GM13977 (cell line): Measurements from ENCODE around the gene SHMT1.
"Not testable (repeated sequence)": the region's sequence is repeated elsewhere in the genome, so short reads cannot be mapped to it uniquely, and the experiment has no call there.

Source experiments
- DNase-seq: peaks from one replicate; pipeline ENCODE4 v3.0.0; 2012; ENCODE audit warnings: low spot score
- in situ Hi-C: fragments of 300-500 bp; cut with MboI; formaldehyde crosslinking; loops from one replicate; pipeline ENCODE4 v1.12.0; 2022; ENCODE audit warnings: low sequenced_read_pairs, low pct_unique_long_range_greater_than_20kb, mixed read lengths, inconsistent platforms; ENCODE audit not compliant: unreplicated experiment
- TF ChIP-seq, protein P1 (sequence below): IDR thresholded peaks from 2 replicates; pipeline ENCODE4 v1.5.1; 2012; ENCODE audit warnings: mild to moderate bottlenecking, control low read depth; ENCODE audit not compliant: insufficient read depth; ENCODE audit errors: extremely low read depth, missing control alignments

SHMT1 gene

DNA sequence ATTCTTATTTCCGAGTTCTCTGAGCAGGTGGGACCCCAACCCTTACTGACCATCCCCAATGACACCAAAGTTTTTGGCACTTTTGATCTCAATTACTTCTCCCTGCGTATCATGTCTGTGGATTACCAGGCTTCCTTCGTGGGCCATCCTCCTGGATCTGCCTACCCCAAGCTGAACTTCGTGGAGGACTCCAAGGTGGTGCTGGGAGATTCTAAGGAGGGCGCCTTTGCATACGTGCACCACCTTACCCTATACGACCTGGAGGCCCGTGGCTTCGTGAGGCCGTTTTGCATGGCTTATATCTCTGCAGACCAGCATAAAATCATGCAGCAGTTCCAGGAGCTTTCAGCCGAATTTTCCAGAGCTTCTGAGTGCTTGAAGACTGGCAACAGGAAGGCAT is 47.4 kb downstream of the SHMT1 start:
- no peak for DNase-seq
- TF ChIP-seq, protein P1, sequence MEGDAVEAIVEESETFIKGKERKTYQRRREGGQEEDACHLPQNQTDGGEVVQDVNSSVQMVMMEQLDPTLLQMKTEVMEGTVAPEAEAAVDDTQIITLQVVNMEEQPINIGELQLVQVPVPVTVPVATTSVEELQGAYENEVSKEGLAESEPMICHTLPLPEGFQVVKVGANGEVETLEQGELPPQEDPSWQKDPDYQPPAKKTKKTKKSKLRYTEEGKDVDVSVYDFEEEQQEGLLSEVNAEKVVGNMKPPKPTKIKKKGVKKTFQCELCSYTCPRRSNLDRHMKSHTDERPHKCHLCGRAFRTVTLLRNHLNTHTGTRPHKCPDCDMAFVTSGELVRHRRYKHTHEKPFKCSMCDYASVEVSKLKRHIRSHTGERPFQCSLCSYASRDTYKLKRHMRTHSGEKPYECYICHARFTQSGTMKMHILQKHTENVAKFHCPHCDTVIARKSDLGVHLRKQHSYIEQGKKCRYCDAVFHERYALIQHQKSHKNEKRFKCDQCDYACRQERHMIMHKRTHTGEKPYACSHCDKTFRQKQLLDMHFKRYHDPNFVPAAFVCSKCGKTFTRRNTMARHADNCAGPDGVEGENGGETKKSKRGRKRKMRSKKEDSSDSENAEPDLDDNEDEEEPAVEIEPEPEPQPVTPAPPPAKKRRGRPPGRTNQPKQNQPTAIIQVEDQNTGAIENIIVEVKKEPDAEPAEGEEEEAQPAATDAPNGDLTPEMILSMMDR, result no peak
- in situ Hi-C loops, result no loop called here

DNA sequence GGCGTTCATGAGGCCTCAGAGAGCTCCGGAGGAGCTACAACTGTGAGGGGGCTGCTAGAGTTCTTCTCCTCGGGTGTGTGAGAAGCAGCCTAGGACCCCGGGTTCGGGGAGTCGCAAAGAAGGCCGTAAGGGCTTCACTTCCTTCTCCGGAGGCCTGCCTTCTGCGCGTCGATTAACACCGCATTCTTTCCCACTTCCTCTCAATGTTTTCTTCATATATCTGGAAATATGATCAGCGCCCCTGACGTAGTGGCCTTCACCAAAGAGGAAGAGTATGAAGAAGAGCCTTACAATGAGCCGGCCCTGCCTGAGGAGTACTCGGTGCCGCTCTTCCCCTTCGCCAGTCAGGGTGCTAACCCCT is 47.8 kb downstream of the SHMT1 start:
- TF ChIP-seq, protein P1, result no peak
- DNase-seq, result no peak
- in situ Hi-C loops, result no loop called here

DNA sequence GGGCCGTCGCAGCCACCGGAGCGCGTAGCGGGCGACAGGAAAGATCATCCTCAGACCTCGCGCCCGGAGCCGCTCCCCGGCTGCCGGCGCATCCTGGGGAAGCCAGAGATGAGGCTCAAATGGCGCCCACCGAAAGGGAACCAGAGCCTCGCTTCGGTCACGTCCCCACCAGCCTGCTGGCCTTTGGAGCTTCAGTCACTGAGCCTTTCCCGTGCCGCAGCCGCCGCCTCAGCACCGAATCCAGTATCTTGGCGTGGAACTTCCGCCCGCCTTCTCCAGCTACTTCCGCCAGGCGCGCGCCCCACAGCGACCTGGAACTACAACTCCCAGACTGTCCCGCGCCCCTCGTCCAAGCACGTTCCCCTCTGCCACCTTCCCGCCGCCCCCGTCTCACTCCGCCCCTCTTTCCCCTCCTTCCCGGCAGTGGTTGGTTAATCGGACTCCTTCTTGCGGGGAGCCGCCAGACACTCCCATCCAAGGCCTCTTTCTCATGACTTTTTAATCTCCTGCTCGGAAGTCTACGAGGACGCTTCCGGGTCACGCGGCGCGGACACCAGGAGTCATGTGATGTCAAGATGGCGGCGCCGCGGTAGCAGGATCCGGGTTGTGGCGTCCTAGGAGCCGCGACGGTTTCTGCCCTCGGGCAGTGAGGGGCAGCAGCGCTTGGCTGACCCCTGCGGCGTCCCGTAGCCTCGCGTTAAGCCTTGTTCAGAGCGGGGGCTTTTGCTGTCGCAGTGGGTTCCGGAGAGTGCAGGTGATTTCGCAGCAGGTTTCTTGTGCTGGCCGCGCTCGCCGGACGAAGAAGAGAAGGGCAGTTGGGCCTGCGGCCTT is 48.4 kb downstream of the SHMT1 start, which contains the start of the genes SMCR8 and TOP3A:
SMCR8 (plus strand) TSS at position 563 of the 831 bp plus-strand sequence. CDS start 497 bp downstream, outside the sequence.
TOP3A (minus strand) TSS at position 264 of the 831 bp plus-strand sequence; CDS start at position 48, 216 bp downstream.
- DNase-seq, result peak; percentile 90
- TF ChIP-seq, protein P1, result no peak
- in situ Hi-C loops, result no loop called here

DNA sequence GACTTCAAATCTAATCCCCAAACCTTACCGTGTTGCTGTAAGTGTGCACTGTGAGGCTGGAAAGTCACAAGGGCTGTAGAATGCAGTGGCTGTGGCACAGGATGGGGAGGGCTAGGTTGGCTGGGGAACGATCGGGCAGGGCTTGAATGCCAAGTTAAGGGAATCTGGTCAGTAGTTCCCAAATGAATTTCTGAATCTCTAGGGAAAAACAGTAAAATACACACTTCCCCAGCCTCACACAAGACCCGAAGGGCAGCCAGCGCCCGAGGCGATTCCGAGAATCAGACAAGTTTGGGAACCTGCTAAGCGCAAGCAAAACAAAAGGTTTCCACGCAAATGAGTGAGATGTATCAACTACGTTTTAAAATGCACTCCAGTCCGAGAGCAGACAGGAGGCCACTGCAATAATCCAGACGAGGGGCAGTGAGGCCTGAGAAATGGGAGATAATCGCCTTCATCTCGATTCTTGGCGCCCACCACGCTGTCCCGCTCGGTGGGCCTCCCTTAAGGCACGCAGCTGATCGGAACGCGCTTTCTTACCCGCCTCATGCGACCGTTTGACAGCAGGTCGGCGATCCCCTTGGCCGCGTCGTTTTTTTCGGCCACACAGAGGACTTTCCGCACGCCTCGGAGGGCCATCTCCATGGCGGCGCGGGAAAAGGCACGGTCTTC is 49.2 kb downstream of the SHMT1 start:
- no peak for DNase-seq
- TF ChIP-seq, protein P1, result no peak
- in situ Hi-C loops, result no loop called here

DNA sequence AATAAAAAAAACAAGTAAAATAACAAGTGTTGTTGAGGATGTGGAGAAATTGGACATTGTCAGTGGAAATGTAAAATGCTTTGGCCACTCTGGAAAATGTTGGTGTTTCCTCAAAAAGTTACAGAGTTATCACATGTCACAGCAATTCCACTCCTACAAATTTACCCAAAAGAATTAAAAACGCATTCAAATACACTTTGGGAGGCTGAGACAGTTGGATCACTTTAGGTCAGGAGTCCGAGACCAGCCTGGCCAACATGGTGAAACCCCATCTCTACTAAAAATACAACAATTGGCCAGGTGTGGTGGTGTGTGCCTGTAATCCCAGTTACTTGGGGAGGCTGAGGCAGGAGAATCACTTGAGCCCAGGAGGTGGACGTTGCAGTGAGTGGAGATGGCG is 54.1 kb downstream of the SHMT1 start:
- no peak for DNase-seq
- in situ Hi-C loops, result no loop called here
- TF ChIP-seq, protein P1, result no peak

DNA sequence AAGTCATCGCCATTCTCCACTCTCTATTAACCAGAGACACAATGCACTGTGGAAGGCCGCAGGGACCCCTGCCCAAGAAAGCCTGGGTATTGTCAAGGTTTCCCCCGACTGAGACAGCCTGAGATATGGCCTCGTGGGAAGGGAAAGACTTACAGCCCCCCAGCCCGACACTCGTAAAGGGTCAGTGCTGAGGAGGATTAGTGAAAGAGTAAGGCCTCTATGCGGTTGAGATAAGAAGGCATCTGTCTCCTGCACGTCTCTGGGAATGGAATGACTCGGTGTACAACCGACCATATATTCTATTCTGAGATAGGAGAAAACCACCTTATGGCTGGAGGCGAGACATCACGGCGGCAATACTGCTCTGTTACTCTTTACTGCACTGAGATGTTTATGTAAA is 60.1 kb downstream of the SHMT1 start:
- in situ Hi-C loops, DNase-seq: not testable (repeated sequence)
